Muscle of back (tissue), 13 donors: ENCODE data around the gene CAV3. TPM values are rescaled to one million over a fixed set of nuclear protein-coding genes. Genes with fewer than 3 reads are reported as not detected.
"Not testable (repeated sequence)": the region's sequence is repeated elsewhere in the genome, so short reads cannot be mapped to it uniquely, and the experiment has no call there.

Experiments
- DNase-seq, 3 donors: peaks; one replicate each; pipeline versions ENCODE4 v3.0.0 to v3.0.0-alpha.2; 2013
- long read RNA-seq, 9 donors: transcript quantifications; one replicate each; lab custom pipeline, GENCODE V29; 2026
- polyA plus RNA-seq, 10 donors: library from polyadenylated mRNA; unstranded; fragments of 120-200 nt; gene quantifications; one replicate each; pipeline ENCODE4 v1.2.1, GENCODE V29; 2013; ENCODE audit not compliant: insufficient read length in 10 of 10

CAV3 gene
- polyA plus RNA-seq: 100 to 1,000 TPM; 150 to 329 (median 277) TPM
- long read RNA-seq, donor 1, transcript CAV3-201 (2 exons, 1,431 nt): major isoform, 171 of 172 reads
- long read RNA-seq, donor 1, partial matches to known transcripts: 0 of 172 reads
- long read RNA-seq, donor 1, other reads (novel, unspliced or antisense): 0 of 172 reads
- long read RNA-seq, donor 2, transcript CAV3-201 (2 exons, 1,431 nt): major isoform, 132 of 136 reads
- long read RNA-seq, donor 2, partial matches to known transcripts: 0 of 136 reads
- long read RNA-seq, donor 2, other reads (novel, unspliced or antisense): 0 of 136 reads
- long read RNA-seq, donor 3: 0 reads
- long read RNA-seq, donor 4, transcript CAV3-201 (2 exons, 1,431 nt): major isoform, 119 of 121 reads
- long read RNA-seq, donor 4, partial matches to known transcripts: 0 of 121 reads
- long read RNA-seq, donor 4, other reads (novel, unspliced or antisense): 0 of 121 reads
- long read RNA-seq, donor 5, transcript CAV3-201 (2 exons, 1,431 nt): major isoform, 131 of 144 reads
- long read RNA-seq, donor 5, partial matches to known transcripts: 8 of 144 reads
- long read RNA-seq, donor 5, other reads (novel, unspliced or antisense): 0 of 144 reads
- long read RNA-seq, donor 6, transcript CAV3-201 (2 exons, 1,431 nt): major isoform, 183 of 217 reads
- long read RNA-seq, donor 6, partial matches to known transcripts: 28 of 217 reads
- long read RNA-seq, donor 6, other reads (novel, unspliced or antisense): 0 of 217 reads
- long read RNA-seq, donor 7, transcript CAV3-201 (2 exons, 1,431 nt): major isoform, 93 of 95 reads
- long read RNA-seq, donor 7, partial matches to known transcripts: 0 of 95 reads
- long read RNA-seq, donor 7, other reads (novel, unspliced or antisense): 0 of 95 reads
- long read RNA-seq, donor 8, transcript CAV3-201 (2 exons, 1,431 nt): major isoform, 41 of 42 reads
- long read RNA-seq, donor 8, partial matches to known transcripts: 0 of 42 reads
- long read RNA-seq, donor 8, other reads (novel, unspliced or antisense): 0 of 42 reads
- long read RNA-seq, donor 9, transcript CAV3-201 (2 exons, 1,431 nt): major isoform, 19 of 19 reads
- long read RNA-seq, donor 9, partial matches to known transcripts: 0 of 19 reads
- long read RNA-seq, donor 9, other reads (novel, unspliced or antisense): 0 of 19 reads

DNA sequence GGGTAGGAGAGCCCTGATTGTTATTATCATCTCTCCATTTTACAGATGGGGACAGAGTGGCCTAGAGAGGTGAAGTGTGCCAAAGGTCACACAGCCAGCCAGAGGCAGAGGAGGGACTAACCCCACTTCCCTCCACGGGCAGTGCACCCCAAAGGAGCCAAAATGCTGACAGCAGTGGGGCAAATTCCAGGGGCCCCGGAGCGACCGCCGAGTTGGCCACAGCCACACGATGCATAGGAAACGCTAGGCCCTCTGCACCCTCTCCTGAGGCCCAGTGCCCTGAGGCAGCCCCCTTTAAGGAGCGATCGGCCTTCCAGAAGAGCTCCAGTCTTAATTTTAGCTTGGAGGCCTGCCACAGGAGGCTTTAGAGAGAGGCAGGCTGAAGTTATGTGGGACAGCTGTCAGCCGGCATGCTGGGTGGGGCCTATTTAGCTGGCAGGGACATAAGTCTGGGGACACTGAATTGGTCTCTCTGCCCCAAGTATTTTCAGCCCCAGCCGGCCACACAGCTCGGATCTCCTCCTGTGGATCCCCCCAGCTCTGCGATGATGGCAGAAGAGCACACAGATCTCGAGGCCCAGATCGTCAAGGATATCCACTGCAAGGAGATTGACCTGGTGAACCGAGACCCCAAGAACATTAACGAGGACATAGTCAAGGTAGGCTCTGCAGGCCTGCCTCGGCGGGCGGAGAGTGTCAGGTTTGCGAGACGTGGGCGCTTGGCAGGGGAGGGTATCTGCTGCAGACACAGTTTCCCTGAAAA, at the start of gene CAV3:
Gene CAV3, plus strand, starts transcription at position 471 of the 763 bp plus-strand sequence. Its CDS starts 75 bp downstream, at position 546.
- peak; percentile 68 to 86 (median 81) for DNase-seq

DNA sequence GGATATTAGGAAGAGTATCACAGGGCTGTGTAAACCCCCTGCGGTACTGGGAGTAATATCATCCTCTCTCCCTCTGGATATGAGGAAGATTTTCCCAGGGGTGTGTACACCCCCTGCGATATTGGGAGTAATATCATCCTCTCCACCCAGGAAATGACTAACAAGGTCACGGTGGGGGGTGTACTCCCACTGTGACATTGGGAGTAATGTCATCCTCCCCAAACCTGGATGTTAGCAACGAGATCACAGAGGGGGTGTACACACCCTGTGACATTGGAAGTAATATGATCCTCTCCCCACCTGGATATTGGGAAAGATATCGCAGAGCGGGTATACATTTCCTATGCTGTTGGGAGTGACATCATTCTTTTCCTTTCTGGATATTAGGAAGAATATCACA, 48.6 kb upstream of the CAV3 start:
- not testable (repeated sequence) for DNase-seq

DNA sequence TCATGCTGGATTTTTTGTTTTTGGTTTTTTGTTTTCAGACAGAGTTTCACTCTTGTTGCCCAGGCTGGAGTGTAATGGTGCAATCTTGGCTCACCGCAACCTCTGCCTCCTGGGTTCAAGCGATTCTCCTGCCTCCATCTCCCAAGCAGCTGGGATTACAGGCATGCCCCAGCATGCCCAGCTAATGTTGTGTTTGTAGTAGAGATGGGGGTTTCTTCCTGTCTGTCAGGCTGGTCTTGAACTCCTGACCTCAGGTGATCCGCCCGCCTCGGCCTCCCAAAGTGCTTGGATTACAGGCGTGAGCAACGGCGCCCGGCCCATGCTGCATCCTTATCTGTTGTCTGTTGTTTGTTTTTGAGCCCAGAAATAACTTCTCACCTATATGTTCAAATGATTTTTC, 42.3 kb upstream of the CAV3 start:
- not testable (repeated sequence) for DNase-seq

DNA sequence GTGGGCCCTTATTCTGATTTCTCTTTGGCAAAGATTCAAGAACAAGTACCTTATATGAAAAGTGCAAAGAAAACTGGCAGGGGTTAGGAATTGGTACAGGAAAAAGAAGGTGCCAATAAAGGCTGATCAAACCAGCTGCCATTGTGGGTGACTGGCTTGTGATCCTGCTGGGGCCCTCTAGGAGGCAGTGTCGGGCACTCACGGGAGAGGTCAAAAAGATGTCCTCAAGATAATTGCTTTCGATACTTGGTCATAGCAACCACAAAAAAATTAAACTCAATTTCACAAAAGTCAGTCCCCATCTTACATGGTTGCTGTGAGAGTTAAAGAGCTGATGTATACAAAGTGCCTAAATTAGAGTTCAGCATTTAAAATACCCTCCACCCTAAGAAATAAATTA, 31.0 kb upstream of the CAV3 start:
- DNase-seq: no peak

DNA sequence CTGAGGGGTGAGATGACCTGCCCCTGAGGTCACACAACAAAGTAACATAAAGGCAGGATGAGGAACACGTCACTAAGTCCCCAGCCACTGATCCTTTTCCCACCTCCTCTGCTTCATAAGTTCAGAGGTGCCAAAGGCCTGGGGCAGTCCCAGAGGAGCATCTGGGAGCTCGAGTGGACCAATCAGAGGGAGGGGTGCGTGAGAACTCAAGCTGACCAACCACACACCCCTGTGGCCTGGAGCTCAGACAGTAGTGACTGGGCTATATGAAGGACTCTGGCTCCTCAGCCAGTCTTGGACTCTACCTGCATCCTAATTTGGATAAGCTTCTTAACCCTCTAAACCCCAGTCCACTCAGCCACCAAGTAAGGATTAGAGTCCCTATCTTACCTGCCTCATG, 28.0 kb upstream of the CAV3 start:
- DNase-seq: no peak

DNA sequence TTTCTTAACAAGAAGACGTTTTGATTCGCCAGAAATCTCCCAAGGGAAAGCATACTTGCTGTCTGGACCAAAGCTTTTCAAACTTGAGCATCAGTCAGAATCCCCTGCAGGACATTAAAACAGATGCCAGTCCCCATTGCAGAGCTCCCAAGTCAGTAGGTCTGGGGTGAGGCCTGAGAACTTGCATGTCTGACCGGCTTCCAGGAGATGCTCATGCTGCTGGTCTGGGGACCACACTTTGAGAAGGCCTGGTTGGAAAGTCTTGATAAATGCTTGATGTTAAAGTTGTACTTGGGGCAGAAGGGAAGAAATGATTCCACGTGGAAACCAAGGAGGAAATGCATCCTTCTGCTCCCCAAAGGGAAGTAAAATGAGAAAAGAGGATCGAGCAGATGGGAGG, 24.3 kb upstream of the CAV3 start:
- DNase-seq: no peak

DNA sequence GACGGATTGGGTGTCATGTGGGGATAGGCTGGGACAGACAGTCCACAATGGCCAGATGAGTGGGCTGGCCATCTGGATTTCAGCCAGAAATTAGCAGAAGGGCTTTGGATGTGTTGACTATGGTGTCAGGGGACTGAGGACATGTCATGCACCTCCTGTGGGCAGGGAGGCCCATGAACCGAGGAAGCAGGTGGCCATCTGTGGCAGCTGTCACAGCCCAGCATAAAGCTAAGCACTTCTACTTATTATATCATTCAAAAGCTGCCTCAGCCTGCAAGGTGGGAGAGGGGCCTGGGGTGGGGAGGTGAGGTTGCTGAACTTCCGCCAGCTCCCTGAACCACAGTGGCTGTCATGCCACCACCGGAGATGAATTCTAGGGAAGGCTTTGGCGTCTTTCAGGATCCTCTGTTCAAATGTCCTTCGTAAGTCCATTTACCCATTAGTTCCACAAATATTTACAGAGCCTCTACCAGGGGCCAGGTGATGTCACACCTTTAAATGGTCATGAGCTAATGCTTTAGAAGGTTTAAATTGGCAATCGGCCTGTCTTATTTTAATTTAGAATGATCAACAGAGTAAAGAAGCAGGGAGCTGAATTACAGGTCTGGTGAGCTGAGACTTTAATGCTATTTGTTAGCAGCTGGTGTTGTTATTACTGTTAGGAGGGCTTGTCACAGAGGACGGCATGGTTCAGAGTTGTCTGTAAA, 23.6 kb upstream of the CAV3 start:
- no peak for DNase-seq

DNA sequence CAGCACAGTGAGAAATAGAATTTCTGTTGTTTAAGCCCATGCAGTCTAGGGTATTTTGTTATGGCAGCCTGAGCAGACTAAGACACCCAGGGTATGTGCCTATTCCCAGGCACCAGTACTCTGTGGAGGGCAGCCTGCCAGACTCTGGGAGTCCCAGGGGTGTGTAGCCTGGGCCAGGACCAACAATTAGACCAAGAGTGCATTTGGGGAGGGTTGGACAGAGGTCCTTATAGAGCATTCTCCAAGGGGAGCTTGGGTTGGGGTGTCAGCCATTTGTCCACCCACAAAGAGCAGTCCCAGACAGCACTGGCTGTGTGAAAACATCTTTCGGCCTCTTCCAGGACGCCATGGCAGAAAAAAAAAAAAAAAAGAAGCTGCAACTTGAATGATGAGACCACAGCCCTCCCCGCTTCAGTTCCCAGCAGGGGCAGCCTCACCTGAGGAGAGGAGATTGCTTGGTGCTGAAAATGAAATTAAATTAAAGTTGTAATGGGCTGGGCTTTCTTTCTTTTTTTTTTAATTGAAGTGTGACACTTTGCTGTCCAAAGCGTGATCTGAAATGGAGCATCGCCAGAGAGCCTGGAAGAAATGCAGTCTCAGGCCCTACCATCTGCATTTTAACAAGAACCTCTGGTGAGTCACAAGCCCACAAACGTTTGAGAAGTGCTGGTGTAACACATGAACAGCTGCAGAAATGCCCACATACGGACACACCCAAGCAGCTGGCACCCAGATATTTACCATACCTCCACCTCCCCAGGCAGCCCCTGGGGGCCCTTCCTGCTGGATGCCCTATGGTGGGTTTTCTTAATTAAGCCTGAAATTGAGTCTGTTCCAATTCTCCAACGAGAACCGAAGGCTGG, 21.3 kb upstream of the CAV3 start:
- peak in 1 of 3 donors; percentile 60 for DNase-seq

DNA sequence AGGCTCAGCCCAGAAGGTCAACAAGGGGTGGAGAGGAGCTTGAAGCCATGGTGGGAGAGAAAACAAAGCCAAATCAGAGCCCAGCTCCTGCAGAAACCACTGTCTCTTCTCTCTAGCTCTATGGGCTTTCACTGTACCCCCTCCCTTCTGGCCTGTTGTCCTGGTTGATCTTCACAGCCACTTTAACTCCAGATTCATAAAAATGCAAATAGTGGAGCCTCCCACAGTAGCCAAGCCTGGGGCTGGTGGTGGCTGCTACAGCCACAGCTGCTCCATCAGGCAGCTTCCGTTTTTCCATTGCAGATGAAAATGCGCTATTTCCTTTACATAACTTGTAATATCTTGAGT, 20.7 kb upstream of the CAV3 start:
- DNase-seq: no peak

DNA sequence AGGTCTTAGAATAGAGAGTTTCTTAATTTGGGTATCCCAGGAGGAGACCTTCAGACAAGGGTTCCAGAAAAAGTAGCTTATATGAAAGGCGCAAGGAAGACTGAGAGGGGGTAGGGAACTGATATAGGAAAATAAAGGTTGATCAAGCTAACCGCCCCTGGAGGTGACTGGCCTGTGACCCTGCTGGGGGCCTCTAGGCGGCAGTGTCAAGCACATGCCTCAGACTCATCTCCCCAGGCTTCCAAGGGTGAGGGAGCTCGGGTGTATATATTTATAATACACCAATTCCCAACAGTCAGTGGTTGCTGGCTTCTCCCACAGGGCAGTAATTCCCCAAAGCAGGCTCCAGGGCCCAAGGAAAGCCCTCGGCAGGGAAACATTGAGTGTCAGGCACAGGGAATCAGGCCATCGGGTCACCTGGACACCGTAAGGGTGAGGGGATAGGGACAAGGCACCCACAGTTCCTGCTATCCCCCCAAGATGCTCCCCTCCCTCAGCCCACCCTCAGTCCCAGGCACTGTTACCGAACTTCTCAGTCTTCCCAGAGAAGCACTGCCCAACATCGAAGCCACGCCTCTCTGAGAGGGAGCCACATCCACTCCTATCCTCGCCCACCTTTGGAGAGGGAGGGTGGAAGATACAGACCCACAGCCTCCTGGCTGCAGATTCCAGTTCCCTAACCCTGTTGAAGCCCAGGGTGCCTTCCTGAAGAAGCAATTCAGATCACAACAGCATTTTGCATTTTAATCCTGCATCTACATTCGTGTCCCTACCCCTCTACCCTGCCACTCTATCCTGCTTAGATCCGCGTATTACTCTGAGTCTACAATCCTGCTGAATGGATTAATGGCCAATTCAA, 19.5 kb upstream of the CAV3 start:
- DNase-seq: no peak

DNA sequence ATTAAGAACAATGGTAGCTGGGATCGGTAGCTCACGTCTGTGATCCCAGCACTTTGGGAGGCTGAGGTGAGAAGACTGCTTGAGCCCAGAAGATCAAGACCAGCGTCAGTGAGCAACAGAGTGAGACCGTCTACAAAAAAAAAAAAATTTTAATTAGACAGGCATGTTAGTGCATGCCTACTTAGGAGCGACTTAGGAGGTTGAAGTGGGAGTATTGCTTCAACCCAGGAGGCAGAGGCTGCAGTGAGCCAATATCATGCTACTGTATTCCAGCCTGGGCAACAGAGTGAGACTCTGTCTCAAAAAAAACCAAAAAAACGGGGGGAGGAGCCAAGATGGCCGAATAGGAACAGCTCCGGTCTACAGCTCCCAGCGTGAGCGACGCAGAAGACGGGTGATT, 17.8 kb upstream of the CAV3 start:
- not testable (repeated sequence) for DNase-seq

DNA sequence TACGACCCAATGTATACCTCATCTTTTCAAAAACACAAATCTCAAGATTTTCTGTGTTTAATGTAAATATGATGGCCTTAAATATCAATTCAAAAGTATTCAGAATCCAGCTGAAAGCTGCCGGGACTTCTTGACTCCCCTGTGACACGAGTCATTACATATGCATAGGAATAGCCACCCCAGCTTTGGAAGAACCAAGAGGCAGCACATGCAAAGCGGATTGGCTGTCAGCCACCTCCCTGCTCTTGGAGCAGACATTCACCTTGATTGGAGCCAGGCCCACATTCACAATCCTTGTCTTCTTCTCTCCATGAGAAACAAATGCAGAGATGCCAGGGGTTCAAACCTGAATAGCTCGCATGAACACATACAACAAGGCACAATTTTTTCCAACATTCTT, 10.8 kb upstream of the CAV3 start:
- no peak for DNase-seq

DNA sequence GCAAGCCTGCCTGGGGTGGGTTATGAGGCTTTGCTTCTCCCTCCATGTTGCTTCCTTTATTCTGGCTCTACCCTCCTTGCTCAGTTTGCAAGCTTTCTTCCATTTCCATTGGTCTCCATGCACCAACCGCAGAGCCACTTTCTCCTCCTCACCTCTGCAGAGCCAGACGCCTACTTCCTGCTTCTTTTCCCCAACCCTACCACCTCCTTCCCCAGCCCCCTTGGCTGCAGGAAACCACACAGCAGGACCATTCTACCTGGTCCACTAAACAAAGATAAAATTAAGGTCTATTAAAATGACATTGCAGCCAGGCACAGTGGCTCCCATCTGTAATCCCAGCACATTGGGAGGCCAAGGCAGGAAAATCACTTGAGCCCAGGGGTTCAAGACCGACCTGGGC, 10.0 kb upstream of the CAV3 start:
- DNase-seq: no peak

DNA sequence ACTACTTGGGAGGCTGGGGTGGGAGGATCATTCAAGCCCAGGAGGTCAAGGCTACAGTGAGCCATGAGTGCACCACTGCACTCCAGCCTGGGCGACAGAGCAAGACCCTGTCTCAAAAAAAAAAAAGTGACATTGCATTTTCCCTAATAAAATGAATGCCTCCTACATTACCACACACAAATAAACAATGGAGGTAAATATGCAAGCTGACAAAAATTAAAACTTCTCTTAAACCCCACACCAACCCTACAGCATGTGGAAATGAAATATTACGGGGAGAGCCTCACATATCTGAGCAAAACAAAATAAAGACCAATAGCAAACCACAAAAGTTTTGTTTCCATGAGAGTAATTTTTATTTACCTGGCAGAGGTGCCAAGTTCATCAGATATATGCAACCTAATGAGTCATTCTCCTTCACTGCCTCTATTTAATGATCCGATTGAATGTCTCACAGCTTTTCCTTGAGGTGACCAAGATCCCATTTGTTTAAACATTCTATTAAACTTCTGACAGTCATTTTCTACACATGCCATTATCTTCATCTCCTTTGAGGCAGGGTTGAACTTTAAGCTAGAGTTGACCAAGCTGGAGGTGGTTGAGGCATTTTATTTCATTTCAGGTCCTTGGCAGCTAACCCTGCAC, 9.4 kb upstream of the CAV3 start:
- no peak for DNase-seq

DNA sequence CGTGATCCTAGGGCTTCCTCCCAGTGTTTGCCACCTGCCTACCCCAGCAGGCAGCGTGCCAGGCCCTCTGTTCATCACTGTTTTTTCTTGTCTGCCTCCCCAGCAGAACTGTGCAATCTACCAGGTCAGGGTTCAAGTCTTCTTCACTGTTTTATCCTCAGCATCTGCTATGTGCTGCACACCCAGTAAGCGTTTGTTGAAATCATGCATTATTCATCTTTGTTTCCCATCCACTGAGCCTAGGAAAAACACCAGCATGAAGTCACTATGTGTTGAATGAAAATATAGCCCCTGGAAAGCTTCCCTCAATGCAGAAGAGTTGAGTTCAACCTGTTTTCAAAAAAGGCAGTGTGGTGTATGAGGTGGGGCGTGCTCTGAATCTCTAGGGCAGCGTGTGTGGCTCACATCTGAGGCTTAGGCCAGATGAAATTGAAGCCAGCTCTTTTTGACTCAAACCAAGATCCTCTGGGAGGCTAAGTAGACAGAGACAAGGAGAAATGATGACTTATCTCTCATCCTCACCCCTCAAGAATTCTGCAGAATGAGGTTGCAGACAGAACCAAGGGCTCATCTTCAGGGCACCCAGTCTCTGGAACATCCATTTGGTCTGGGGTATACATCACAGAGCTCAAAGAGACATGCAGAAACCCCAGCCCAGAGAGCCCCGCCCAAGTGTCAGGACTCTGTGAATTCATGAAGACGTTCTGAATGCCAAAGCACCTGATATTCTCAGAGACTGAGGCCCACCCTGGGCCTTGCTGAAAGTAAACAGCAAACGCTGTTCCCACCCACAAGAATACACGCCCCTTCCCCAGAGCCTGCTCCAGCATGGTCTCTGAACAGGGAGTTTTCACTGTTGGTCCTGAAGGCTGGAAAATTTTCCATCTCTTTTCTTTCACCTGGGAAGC, 5.7 kb upstream of the CAV3 start:
- DNase-seq: no peak

DNA sequence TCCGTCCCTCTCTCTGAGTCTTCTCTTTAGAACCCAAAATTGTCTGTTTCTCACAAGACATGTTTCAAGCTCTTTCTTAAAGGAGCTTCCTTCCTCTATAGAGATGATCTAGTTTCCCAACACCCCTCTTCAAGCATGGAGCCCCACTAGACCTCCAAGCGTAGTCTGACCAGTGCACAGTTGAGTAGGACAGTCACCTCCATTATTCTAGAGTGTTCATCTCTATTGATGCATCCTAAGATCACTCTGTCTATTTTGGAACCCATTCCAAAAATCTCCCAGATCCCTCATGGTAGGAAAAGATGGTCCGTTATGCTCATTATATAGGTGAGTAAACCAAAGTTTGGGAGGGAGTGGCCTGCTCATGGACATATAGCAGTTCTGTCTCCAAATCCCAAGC, 4.1 kb upstream of the CAV3 start:
- no peak for DNase-seq

DNA sequence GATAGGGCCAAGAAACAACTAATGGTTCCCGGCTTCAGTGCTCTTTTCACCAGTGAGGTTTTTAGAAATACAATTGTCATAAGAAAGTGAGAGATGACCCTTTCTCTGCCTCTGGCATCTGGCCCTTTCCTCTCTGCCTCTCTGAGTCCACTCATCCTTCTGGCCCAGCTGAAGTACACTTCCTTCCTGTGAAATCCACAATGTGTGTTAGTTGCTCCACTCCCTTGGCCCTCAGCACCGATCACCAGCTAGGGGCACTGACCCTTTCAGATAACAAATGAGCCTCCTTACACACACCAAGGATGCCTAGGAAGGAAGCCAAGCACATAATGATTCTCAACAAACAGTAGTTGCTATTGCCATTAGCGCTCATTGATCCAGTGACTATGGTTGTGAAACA, 2.9 kb upstream of the CAV3 start:
- DNase-seq: no peak
